NCI-H510A (cell line): Measurements from ENCODE around the gene PKP2.
"Not testable (repeated sequence)": the region's sequence is repeated elsewhere in the genome, so short reads cannot be mapped to it uniquely, and the experiment has no call there.

Experiments
- DNase-seq: peaks from one replicate; lab custom pipeline; 2025; lab: John Stamatoyannopoulos, UW

The PKP2 gene

GRCh38 chr12:32895688-32896431 is 717 bp downstream of the PKP2 start:
- DNase-seq = no peak

GRCh38 chr12:32894566-32894965 is 2.0 kb downstream of the PKP2 start:
- no peak for DNase-seq

GRCh38 chr12:32893458-32893857 is 3.1 kb downstream of the PKP2 start:
- DNase-seq = no peak

- no peak for DNase-seq
Measured at GRCh38 chr12:32893043-32893442, 3.5 kb downstream of the PKP2 start.

- DNase-seq = not testable (repeated sequence)
Measured at GRCh38 chr12:32892369-32892768, 4.2 kb downstream of the PKP2 start.

- no peak for DNase-seq
Measured at GRCh38 chr12:32891956-32892355, 4.6 kb downstream of the PKP2 start.

GRCh38 chr12:32891526-32891925 is 5.1 kb downstream of the PKP2 start:
- DNase-seq = no peak

- DNase-seq = no peak
Measured at GRCh38 chr12:32889011-32889760, 7.4 kb downstream of the PKP2 start.

GRCh38 chr12:32887058-32887457 is 9.5 kb downstream of the PKP2 start:
- DNase-seq = no peak

GRCh38 chr12:32885831-32886230 is 10.7 kb downstream of the PKP2 start:
- no peak for DNase-seq

- DNase-seq = no peak
Measured at GRCh38 chr12:32884962-32885361, 11.6 kb downstream of the PKP2 start.

- DNase-seq = no peak
Measured at GRCh38 chr12:32881702-32882101, 14.9 kb downstream of the PKP2 start.

GRCh38 chr12:32881107-32881506 is 15.5 kb downstream of the PKP2 start:
- DNase-seq = no peak

GRCh38 chr12:32879066-32879465 is 17.5 kb downstream of the PKP2 start:
- DNase-seq = not testable (repeated sequence)

- DNase-seq = no peak
Measured at GRCh38 chr12:32877601-32878459, 18.7 kb downstream of the PKP2 start.

GRCh38 chr12:32876004-32876403 is 20.6 kb downstream of the PKP2 start:
- no peak for DNase-seq

GRCh38 chr12:32874975-32875374 is 21.6 kb downstream of the PKP2 start:
- no peak for DNase-seq

- no peak for DNase-seq
Measured at GRCh38 chr12:32874078-32874477, 22.5 kb downstream of the PKP2 start.

- not testable (repeated sequence) for DNase-seq
Measured at GRCh38 chr12:32872416-32872815, 24.2 kb downstream of the PKP2 start.

GRCh38 chr12:32870716-32871115 is 25.9 kb downstream of the PKP2 start:
- no peak for DNase-seq

GRCh38 chr12:32868885-32869284 is 27.7 kb downstream of the PKP2 start:
- DNase-seq = no peak

GRCh38 chr12:32864731-32865130 is 31.8 kb downstream of the PKP2 start:
- no peak for DNase-seq

- DNase-seq = no peak
Measured at GRCh38 chr12:32863128-32863527, 33.4 kb downstream of the PKP2 start.
